HepG2 (cell line): ENCODE measurements around the gene FXN. TPM values are rescaled to one million over a fixed set of nuclear protein-coding genes. Genes with fewer than 3 reads are reported as not detected.

Source experiments
- DDIT3 ChIP-seq: sonication (generic); formaldehyde crosslinking; IDR thresholded peaks from 2 replicates; pipeline ENCODE4 v1.4.0; 2020; ENCODE audit warnings: mild to moderate bottlenecking, missing genetic modification reagents
- ESRRA ChIP-seq: sonication (generic); formaldehyde crosslinking; IDR thresholded peaks from 2 replicates; pipeline ENCODE4 v1.5.1; 2020; ENCODE audit warnings: mild to moderate bottlenecking, low read depth, missing genetic modification reagents
- GTF3A ChIP-seq: sonication (generic); formaldehyde crosslinking; conservative IDR thresholded peaks from 2 replicates; pipeline ENCODE4 v1.4.0; 2020; ENCODE audit warnings: mild to moderate bottlenecking, missing genetic modification reagents
- KAT2B ChIP-seq: fragments of 150-350 bp; IDR thresholded peaks from 2 replicates; pipeline ENCODE4 v1.6.1; 2014; ENCODE audit warnings: low read depth, low read length, borderline replicate concordance
- MAFK ChIP-seq, 2 experiments: IDR thresholded peaks in 1 of 2; conservative IDR thresholded peaks in 1 of 2; 2 replicates each; pipeline ENCODE4 v1.6.1; 2011; ENCODE audit warnings: improper control_type of control experiment in 2 of 2, low read length in 2 of 2
- NFIC ChIP-seq: IDR thresholded peaks from 2 replicates; pipeline ENCODE4 v1.6.1; 2012; ENCODE audit warnings: mild to moderate bottlenecking, low read length, inconsistent platforms
- NFYC ChIP-seq: IDR thresholded peaks from 2 replicates; pipeline ENCODE4 v1.6.1; 2016; ENCODE audit warnings: missing genetic modification reagents, missing compliant biosample characterization
- PRDM10 ChIP-seq: sonication (generic); formaldehyde crosslinking; IDR thresholded peaks from 2 replicates; pipeline ENCODE4 v1.4.0; 2020; ENCODE audit warnings: low read depth, missing genetic modification reagents
- PRDM4 ChIP-seq: sonication (generic); formaldehyde crosslinking; IDR thresholded peaks from 2 replicates; pipeline ENCODE4 v1.9.0; 2021; ENCODE audit warnings: missing genetic modification reagents, borderline replicate concordance
- RFXAP ChIP-seq: sonication (generic); formaldehyde crosslinking; IDR thresholded peaks from 2 replicates; pipeline ENCODE4 v1.4.0; 2020; ENCODE audit warnings: missing genetic modification reagents, borderline replicate concordance
- SAP130 ChIP-seq: IDR thresholded peaks from 2 replicates; pipeline ENCODE4 v1.6.1; 2016; ENCODE audit warnings: low read depth
- SPEN ChIP-seq: sonication (generic); formaldehyde crosslinking; IDR thresholded peaks from 2 replicates; pipeline ENCODE4 v1.5.1; 2020; ENCODE audit warnings: low read depth, mild to moderate bottlenecking, missing genetic modification reagents
- SUZ12 ChIP-seq: fragments of 150-350 bp; IDR thresholded peaks from 2 replicates; pipeline ENCODE4 v1.6.1; 2014; ENCODE audit warnings: low read depth, low read length
- TRAFD1 ChIP-seq: sonication (generic); formaldehyde crosslinking; IDR thresholded peaks from 2 replicates; pipeline ENCODE4 v1.5.1; 2020; ENCODE audit warnings: missing genetic modification reagents, mild to moderate bottlenecking, borderline replicate concordance
- ZNF274 ChIP-seq: sonication (generic); formaldehyde crosslinking; IDR thresholded peaks from 2 replicates; pipeline ENCODE4 v1.5.1; 2020; ENCODE audit warnings: mild to moderate bottlenecking, missing genetic modification reagents
- ZNF317 ChIP-seq: sonication (generic); formaldehyde crosslinking; IDR thresholded peaks from 2 replicates; pipeline ENCODE4 v1.5.0; 2020; ENCODE audit warnings: mild to moderate bottlenecking, missing genetic modification reagents
- ZNF792 ChIP-seq: IDR thresholded peaks from 2 replicates; pipeline ENCODE4 v1.6.1; 2016
- polyA plus RNA-seq, 8 experiments: library from polyadenylated mRNA; depleted of rRNA in 3 of 8; stranded (reverse) in 7 of 8; unstranded in 1 of 8; fragments of >200 nt; fragmentation: Illumina TruSeq in 4 of 8; extraction: Trizol in 4 of 8; gene quantifications; 2 replicates each; pipeline versions ENCODE4 v1.2.1 to v1.2.3, GENCODE V29; 2011 to 2016; ENCODE audit warnings: low read depth in 4 of 8, missing spikeins in 1 of 8, mixed read lengths in 1 of 8; ENCODE audit not compliant: insufficient read depth in 1 of 8
- total RNA-seq, 5 experiments: library from RNA; depleted of rRNA; stranded (reverse); fragments of >200 nt; fragmentation: Illumina TruSeq; extraction: Trizol; gene quantifications; 2 replicates each; pipeline ENCODE4 v1.2.3, GENCODE V29; 2016; ENCODE audit warnings: low read depth in 1 of 5
- TF ChIP-seq, protein P1 (sequence below): sonication (generic); formaldehyde crosslinking; conservative IDR thresholded peaks from 2 replicates; pipeline ENCODE4 v1.4.0; 2020; ENCODE audit warnings: mild to moderate bottlenecking, missing genetic modification reagents, moderate library complexity

Gene FXN
- total and polyA plus RNA-seq, 2 of the 13 experiments (the other 11 are each of a cell fraction or from before 2014, with no cell fraction given), result 24.1 to 26.0 TPM

GRCh38 chr9:69122549-69123141 lies 87.1 kb downstream of the FXN start (continued):
- TF ChIP-seq PRDM4 (CRISPR knock-in tag) (no peak), ESRRA (CRISPR knock-in tag) (no peak), NFYC (peak; percentile 43; the same call in 1 of the 2 replicates), MAFK (conservative IDR thresholded peaks at IDR 0.05 in 1 of 2, IDR thresholded peaks at IDR 0.05 in 1 of 2; ENCODE audit: low read length in 2 of 2) (peak in 1 of 2 experiments; percentile 50; a peak in 3 of 4 replicates), SAP130 (CRISPR knock-in tag) (peak; percentile 72), ZNF792 (CRISPR knock-in tag) (no peak), DDIT3 (CRISPR knock-in tag) (no peak), RFXAP (CRISPR knock-in tag) (no peak), ZNF274 (no peak; the same call in 1 of the 2 replicates), TRAFD1 (CRISPR knock-in tag) (no peak), NFIC (no peak), KAT2B (no peak), GTF3A (CRISPR knock-in tag) (no peak), ZNF317 (CRISPR knock-in tag) (no peak), SUZ12 (no peak), PRDM10 (CRISPR knock-in tag) (no peak), SPEN (CRISPR knock-in tag) (peak; percentile 61; the same call in 1 of the 2 replicates)
- TF ChIP-seq, protein P1, sequence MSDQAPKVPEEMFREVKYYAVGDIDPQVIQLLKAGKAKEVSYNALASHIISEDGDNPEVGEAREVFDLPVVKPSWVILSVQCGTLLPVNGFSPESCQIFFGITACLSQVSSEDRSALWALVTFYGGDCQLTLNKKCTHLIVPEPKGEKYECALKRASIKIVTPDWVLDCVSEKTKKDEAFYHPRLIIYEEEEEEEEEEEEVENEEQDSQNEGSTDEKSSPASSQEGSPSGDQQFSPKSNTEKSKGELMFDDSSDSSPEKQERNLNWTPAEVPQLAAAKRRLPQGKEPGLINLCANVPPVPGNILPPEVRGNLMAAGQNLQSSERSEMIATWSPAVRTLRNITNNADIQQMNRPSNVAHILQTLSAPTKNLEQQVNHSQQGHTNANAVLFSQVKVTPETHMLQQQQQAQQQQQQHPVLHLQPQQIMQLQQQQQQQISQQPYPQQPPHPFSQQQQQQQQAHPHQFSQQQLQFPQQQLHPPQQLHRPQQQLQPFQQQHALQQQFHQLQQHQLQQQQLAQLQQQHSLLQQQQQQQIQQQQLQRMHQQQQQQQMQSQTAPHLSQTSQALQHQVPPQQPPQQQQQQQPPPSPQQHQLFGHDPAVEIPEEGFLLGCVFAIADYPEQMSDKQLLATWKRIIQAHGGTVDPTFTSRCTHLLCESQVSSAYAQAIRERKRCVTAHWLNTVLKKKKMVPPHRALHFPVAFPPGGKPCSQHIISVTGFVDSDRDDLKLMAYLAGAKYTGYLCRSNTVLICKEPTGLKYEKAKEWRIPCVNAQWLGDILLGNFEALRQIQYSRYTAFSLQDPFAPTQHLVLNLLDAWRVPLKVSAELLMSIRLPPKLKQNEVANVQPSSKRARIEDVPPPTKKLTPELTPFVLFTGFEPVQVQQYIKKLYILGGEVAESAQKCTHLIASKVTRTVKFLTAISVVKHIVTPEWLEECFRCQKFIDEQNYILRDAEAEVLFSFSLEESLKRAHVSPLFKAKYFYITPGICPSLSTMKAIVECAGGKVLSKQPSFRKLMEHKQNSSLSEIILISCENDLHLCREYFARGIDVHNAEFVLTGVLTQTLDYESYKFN (CRISPR knock-in tag), result 0 out of 2 replicates have a peak, but pooled peaks have one; percentile 4
